Myocyte (in vitro differentiated cells): Measurements from ENCODE around the gene SYT2. TPM values are rescaled to one million over a fixed set of nuclear protein-coding genes. Genes with fewer than 3 reads are reported as not detected.
"Not testable (repeated sequence)": the region's sequence is repeated elsewhere in the genome, so short reads cannot be mapped to it uniquely, and the experiment has no call there.

ENCODE experiments used
- DNase-seq: peaks from one replicate; pipeline ENCODE4 v3.0.0-alpha.2; 2012; ENCODE audit warnings: low read depth
- total RNA-seq: library from RNA; depleted of rRNA; stranded (reverse); fragments of >200 nt; gene quantifications from 2 replicates; pipeline ENCODE4 v1.2.3, GENCODE V29; 2014

Gene SYT2
- total RNA-seq, 1 donor from 2014 or later, result not detected

GRCh38 chr1:202599669-202600431 is 110.4 kb downstream of the SYT2 start:
- peak; percentile 66 for DNase-seq

GRCh38 chr1:202597090-202597761 is 113.0 kb downstream of the SYT2 start:
- no peak for DNase-seq

GRCh38 chr1:202596638-202597037 is 113.6 kb downstream of the SYT2 start:
- no peak for DNase-seq

DNA sequence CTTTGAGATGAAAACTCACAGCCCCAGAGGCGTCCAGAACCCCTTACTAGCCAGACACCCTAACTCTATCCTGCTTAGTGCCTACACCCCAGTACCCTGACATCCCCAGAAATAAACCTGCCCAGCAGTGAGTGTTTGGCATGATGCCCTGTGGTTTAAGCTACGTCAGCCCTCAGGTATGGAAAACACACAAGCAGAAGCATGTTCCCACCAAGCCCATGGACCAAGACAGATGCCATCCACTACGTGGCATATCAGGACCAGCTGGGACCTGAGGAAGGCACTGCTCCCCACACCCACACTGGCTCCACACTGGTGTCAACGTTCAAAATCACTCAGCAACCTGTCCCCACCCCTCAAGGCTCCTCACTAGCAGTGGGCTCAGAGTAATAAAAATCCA is 116.4 kb downstream of the SYT2 start:
- peak; percentile 54 for DNase-seq

DNA sequence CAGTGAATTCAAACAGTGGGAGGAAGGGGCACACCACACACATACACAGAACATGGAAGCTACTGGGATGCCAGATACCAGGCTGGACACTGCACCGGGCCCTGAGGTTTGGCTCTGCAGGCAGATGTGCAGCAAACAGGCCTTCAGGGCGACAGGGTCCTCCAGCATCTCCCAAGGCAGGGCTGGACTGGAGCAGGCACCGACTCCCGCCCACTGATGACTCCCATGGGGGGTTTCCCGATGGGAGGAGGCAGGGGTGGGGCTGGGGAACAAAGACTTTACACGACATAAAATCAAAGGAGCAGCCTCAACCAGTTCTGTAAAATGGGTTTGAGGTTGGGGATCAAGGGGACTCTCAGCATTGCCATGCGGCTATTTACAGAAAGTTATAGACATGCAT is 118.1 kb downstream of the SYT2 start:
- no peak for DNase-seq

DNA sequence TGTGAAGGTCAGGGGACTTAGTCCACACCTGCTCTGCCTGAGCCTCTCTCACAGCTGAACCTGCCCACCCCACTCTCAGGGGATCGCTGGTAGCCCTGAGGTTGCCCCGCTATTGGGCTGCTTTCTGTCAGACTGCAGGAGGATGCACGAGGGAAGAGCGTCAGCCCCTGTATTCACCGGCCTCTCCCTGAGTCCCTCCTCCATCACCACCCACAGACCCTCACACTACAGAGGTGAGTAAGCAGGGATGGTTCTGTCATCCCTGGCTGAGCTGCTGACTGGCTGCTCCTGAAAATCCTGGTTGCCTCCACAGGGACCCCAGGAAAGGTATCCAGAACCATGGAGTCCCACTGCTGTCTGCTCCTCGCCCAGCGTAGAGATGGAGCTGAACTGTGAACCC is 118.7 kb downstream of the SYT2 start:
- no peak for DNase-seq

DNA sequence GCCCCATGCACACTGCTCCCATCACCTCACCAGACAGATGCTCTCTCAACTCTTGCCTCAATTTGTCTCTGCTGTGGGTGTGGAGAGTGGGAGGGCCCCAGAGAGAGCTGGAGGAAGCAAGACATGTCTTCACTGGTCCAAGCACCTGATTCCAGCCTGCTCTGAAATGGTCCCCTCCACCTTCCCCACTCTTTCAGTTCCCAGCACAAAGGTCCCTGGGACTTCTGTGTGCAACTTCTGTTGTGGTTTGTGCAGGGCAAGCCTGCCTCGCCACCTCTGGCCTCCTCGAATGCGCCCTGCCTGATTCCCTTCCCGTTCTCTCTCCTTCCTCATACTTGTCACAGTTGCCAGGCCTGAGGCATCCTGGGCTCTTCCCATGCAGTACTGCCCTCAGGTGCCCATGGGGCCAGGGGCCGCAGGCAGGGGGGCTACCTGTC is 119.3 kb downstream of the SYT2 start:
- DNase-seq, result no peak

DNA sequence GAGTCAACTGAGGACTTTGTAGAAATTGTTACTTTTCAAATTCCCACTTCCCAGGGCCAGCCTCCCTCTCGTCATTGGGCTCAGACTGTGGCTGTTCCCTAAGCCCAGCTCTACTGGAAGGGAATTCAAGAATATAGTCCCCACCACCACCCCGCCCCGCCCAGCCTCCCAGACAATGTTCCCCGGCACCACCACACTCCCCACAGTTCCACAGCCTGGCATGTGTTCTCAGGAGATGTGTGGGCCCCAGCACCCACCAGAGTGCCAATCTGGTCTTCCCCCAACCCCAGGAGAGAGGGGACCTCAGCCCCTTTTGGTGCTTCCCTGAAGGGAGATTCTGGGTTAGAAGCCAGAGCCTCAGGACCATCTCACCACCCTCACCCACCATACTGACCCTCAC is 120.1 kb downstream of the SYT2 start:
- DNase-seq, result no peak

- DNase-seq, result peak; percentile 99
Measured at GRCh38 chr1:202589190-202589930, 120.9 kb downstream of the SYT2 start.

GRCh38 chr1:202588503-202589189 is 121.6 kb downstream of the SYT2 start:
- DNase-seq, result no peak

DNA sequence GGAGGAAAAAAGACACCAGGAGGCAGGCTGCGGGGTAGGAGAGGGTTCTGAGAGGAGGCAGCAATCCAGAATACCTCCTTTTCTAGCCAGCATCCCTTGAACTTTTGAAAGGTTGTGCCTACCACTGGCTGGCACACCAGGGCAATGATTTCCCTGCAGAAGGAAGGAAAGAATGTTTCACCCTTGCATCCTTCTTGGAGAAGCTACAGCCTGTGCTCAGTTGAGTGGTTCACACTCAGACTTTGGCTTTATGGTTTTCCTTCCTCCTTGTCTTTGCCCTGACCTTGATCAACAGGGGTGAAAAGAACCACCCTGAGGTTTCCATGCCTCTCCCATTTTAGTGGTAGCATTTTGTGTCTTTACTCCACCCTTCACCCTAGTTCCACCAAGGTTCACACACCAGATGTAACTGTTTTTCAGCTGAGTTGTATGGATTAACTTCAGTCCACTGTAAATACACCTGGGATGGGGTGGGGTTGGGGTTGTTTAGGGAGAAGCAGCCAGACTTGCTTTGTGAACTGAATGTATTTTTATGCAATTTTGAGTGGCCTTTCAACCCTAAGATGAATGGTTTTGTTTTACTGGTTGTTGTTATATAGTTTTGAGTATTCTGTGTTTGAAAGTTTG is 122.3 kb downstream of the SYT2 start:
- DNase-seq, result no peak

DNA sequence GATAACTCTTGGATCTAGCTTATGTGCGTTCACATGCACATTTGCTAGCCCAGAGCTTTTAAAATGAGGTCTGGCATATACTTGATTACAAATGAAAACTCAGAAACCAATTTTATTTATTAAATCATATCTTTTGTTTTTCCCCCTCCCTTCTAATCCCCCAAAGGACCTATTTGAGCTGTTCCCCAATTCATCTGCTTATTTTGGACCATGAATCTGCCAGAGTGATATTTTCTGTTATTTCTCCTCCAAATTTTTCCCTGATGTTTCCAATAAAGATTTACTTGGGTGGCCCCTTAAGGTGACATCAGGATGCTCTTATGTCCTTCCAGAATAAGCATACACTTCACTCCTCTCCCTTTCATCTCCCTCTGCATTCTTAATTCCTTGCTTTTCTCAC is 123.4 kb downstream of the SYT2 start:
- DNase-seq, result no peak

DNA sequence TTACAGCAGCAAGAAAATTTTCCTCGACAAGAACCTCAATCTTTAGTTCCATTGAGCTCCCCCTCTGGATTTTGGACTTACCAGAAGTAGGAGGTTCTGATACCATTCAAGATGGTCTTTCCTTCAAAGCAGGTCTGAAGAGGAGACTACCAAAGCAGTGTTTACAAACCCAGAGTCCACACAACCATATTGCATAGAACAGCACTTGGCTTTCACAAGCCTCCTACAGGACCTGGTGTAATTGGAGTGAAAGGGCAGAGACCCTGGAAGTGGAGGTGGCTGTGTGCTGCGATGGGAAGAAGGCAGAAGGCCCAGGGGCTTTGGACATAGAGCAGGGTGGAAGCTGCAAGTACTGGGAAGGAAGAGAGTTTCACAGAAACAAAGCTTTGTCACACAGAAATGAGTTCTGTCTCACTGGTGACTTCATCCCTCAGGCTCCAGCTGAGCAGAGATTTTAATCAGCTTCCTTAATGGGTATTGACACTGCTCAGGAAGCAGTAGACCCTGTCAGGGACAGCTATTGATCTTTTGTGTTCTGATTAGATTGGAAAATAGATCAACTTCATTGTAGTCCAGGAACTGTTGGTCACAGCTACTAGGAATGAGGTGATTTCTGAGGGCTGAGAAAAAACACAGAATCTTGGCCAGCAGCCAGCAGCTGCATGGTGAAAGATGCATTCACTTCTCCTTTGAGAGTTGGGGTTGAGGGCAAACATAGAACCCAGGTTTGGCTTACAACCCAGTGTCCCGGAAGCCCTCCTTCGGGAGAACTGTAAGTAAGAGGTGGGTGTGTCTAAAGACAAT is 124.0 kb downstream of the SYT2 start:
- DNase-seq, result no peak

GRCh38 chr1:202585590-202585933 is 124.7 kb downstream of the SYT2 start:
- no peak for DNase-seq

DNA sequence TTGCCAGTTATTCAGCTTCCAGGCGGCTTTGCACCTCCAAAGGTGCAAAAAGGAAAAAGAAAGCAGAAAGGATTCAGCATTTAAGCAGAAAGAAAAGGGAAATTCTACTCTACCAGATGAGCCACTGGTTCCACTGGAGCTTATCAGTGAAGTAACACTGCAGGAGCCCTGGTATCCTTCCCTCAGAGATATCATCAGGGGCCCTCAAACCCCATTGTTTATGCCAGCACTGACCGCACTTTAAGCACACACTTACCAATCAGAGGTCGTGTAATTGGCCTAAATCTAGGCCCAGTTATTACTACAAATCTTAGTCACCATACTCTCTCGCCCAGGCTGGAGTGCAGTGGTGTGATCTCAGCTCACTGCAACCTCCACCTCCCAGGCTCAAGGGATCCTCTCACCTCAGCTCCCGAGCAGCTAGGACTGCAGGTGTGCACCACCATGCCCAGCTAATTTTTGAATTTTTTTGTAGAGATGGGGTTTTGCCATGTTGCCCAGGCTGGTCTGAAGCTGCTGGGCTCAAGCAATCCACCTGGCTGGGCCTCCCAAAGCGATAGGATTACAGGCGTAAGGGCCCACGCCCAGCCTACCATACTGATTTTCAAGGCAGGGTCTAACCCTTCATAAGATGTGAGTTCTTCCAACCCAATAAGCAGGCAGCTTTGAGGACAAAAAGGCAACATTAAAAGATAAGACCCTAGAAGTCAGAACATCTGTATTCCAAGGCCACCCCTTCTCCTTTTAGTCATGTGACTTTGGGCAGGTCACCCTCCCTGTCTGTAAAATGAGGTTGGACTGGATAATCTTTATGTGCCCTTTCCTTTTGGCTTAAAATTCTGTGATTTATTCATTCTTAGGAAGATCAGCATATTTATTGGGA is 125.3 kb downstream of the SYT2 start:
- DNase-seq, result no peak

- not testable (repeated sequence) for DNase-seq
Measured at GRCh38 chr1:202582350-202582749, 127.9 kb downstream of the SYT2 start.

DNA sequence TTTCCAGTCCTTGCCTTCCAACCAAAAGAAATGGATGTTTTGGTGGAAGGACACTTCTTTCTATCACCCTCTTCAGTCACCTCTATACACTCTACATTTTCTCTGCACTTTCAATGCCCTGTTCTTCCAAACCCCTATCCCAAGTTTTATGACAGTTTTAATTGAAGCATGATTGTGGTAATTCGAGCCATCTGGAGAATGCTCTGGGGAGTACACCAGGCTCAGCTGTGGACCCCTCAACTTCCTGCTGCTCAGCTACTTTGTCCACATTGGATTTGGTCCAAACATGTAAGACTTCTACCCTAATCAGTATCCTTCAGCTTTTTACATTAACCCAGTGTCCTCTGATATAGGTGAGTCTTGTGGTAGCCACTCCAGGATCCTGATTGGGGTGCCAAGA is 129.6 kb downstream of the SYT2 start:
- DNase-seq, result no peak

GRCh38 chr1:202579806-202580205 is 130.4 kb downstream of the SYT2 start:
- DNase-seq, result peak; percentile 66

DNA sequence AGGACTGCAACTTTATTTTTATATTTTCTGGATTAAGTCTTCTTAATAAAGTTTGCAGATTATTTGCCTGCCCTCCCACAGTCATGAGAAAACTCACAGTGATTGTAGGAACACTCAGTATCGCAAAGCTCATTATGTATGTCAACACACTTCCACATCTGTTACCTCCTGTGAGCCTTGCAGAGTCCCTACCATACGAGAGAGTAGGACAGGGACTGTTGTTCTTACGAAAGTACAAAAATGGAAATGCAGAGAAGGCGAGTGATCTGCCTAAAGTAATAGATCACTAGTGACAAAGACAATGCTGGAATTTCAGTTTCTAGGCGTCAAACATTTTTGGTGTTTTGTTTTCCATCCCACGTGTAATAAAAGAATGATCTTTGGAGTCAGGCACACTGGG is 131.7 kb downstream of the SYT2 start:
- no peak for DNase-seq
